ENCODE data around the gene TNFRSF21.
"Not testable (repeated sequence)": the region's sequence is repeated elsewhere in the genome, so short reads cannot be mapped to it uniquely, and the experiment has no call there.

TNFRSF21 gene

GRCh38 chr6:47323321-47323720 is 13.6 kb upstream of the TNFRSF21 start:
- no peak for DNase-seq (ENCODE audit: low read depth in 1 of 2, low spot score in 1 of 2)

DNA sequence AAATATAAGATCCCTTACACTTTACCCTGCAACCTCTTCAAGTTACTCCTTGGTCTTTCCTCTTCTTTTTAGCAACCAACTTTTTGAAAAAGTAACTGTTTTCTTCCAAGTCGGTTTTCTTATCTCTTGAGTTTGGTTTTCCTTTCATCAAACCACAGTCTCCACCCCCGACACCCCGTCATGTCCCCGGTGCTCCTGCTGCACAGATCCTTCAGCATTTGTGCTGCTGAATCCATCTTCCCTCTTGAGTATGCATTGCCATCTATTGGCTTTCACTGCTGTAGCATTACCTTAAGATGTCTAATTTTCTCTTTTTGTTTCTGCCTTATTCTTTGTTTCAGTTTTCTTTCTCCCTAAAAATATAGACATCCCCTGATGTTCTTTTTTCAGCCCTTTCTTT is 11.9 kb upstream of the TNFRSF21 start:
- DNase-seq (ENCODE audit: low read depth in 1 of 2, low spot score in 1 of 2) = no peak

DNA sequence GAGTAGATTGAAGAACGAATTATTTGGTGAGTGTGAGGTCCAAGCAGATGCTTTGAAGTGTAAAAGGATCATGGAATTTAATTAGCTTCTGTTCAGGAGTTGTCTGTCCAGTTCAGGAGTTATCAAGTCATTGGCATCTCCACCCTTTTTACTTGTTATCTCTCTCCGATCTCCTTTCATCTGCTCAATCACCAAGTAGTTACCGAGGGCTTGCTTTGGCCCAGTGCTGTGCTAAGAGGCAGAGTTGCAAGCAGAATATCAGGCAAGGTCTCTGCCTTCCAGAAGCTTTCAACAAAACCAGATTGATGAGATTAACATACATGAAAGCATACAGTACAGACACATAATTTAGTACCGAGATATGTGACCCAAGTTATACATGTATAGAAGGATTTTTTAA is 10.2 kb upstream of the TNFRSF21 start:
- DNase-seq (ENCODE audit: low read depth in 1 of 2, low spot score in 1 of 2) = no peak

DNA sequence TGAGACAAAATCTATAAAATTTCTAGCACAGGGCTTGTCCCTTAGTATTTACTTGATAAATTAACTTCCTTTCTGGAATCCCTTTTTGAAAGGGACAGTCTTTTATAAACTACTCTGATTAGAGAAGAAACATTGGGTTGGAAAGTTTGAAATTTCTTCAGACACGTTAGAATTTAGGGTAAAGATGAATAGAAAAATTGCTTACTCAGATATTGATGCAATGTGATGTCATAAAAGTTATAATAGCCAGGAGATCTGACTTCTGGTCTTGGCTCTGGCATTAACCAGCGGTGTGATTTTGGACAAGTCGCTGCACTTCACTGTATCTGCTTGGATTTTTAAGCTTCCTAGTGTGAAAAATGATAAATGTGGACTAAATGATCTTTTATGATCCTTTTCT is 9.7 kb upstream of the TNFRSF21 start:
- no peak for DNase-seq (ENCODE audit: low read depth in 1 of 2, low spot score in 1 of 2)

GRCh38 chr6:47318236-47318989 is 8.7 kb upstream of the TNFRSF21 start:
- DNase-seq (ENCODE audit: low read depth in 1 of 2, low spot score in 1 of 2) = no peak

DNA sequence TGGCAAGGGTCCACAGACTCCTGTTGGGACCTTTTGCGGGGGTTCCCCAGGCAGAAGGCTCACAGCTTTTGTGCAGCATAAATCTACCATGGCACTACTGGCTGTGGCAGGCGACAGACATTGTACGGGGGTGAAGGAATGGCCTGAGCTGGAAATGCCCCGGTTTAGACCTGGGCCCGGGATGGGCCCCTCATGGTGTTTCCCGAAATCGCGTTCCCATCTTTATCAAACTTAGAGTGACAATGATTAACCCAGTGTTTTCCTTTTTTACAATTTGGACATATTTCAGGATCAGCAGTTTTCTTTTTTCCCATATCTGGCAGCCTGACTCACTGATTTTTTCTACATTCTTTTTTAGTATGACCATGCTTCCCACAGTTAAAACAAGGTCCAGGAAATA is 5.5 kb upstream of the TNFRSF21 start:
- DNase-seq (ENCODE audit: low read depth in 1 of 2, low spot score in 1 of 2) = not testable (repeated sequence)

DNA sequence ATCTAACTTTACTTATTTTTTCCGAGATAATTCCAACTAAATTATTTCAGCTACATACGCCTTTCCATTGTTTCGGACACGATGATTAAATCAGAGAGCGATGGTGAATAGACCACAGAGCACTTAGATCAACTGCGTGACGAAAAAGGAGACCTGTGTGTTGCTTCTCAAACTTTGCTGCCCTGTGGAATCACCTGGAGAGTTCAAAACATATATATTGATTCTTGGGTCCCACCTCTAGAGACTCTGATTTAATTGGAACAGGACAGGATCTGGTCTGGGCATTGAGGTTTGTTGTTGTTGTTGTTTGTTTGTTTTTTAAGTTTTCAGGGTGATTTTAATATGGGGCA is 401 bp upstream of the TNFRSF21 start:
- no peak for DNase-seq (ENCODE audit: low read depth in 1 of 2, low spot score in 1 of 2)

DNA sequence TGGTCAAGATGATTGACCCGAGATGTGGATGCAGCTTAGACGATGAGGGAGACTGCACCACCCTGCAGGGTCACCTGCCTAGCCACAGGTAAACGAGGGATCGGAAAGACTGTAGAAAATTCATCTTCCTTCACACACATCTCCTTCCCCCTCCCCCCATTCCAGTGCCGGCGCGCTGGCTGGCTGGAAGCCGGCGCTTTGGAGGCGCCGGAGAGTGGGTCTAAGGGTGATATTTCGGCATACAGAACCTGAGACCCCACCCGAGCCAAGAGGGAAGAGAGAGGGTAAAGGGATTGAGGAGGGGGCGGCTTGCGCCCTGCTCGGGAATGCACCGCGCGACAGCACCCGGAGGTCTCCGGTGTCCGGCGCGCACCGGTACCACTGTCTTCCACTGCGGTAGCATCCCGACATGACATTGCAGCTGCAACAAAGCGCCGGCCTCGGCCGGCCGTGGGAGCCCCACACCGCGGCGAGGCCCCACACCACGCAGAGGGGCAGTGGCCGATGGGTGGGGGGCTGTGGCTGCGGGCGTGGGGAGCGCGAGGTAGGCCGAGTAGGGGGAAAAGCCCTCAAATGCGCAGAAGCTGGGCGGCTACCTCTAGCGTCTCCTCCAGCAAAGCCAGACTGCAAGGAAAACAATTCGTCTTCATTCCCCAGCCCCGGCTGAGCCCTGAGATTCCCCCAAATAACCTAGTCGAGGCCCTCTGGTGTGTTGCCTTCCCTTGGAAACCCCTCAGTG is 984 bp downstream of the TNFRSF21 start:
- peak in 1 of 2 donors; percentile 6 for DNase-seq (ENCODE audit: low read depth in 1 of 2, low spot score in 1 of 2)

DNA sequence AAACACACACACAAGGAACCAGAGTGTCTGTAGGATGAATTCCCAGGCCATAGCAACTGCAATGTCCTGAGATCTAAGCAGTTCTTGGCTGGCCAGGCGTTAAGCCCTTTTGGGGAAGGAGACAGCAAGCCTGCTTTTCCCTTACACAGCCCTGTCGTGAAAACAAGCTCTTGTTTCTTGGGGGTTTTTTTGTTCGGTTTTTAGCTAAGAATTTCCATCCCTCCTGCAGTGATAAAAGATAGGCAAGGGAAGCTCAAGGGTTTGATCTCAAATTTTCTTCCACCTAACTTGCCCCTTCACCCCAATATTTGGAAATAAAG is 1.5 kb downstream of the TNFRSF21 start:
- no peak for DNase-seq (ENCODE audit: low read depth in 1 of 2, low spot score in 1 of 2)

DNA sequence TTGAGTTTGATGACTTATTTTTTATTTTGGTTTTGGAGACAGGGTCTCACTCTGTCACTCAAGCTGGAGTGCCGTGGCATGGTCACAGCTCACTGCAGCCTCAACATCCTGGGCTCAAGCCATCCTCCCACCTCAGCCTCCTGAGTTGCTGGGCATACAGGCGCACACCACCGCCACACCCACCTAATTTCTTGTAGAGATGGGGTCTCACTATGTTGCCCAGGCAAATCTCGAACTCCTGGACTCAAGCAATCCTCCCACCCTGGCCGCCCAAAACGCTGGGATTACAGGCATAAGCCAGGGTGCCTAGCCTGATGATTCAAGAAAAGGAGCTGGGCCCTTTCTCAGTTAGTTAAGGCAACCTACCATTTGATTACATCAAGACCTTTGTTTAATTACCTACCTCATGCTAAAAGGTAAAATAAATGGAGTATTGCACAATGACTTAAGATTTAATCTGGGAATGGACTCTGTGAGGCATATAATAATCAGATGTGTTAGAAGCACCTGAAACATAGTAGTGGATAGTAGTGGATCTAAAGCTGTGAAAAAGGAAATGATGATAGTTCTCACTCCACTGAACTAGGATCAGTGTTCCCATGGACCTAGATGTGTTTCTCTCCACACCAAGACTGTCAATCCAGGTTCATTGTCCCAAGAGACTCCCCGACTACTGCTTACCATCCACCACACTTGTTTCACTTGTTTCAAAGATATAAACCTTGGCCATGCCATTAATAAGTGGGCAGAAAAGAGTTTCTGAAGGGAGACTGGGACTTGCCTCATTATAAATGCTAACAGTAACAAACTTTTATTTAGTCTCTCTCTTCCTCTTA is 2.1 kb downstream of the TNFRSF21 start:
- DNase-seq (ENCODE audit: low read depth in 1 of 2, low spot score in 1 of 2) = no peak

DNA sequence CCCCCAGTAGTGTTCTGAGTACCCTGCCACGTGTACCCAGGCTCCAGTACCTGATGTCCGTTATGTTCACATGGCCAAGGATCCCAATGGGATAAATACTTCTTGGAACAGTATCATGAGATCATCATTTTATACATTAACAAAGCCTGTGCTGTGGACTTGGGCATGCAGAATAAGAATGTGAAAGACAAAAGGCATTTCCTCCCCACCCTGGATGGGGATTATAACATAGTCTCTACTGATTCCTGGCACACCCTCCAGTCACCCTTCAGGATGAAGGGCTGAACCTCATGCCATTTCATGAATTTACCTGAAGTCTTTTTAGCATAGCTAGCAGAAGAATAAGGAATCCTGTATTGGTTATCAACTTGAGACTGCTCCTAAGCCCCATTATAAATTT is 2.8 kb downstream of the TNFRSF21 start:
- DNase-seq (ENCODE audit: low read depth in 1 of 2, low spot score in 1 of 2) = no peak

DNA sequence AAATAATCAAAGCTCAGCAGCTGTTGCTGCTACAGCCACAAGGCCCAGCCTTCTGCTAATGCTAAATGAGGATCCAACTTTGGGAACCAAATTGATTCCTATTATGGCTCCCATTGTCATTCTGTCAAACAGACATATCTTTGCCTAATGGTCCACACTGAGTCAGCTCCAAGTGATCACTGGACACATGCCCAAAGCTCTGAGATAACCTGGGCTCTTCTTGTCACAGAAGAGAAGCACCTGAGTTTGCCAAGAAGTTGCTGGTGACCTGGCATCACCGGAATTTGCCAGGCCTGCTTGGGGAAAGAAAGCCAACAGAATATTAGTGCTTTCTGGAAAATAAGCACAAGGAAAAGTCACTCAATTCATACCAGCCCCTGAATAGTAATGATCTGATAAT is 5.8 kb downstream of the TNFRSF21 start:
- DNase-seq (ENCODE audit: low read depth in 1 of 2, low spot score in 1 of 2) = no peak

- no peak for DNase-seq (ENCODE audit: low read depth in 1 of 2, low spot score in 1 of 2)
Observed at GRCh38 chr6:47303342-47303741, 6.4 kb downstream of the TNFRSF21 start.

- no peak for DNase-seq (ENCODE audit: low read depth in 1 of 2, low spot score in 1 of 2)
Observed at GRCh38 chr6:47302043-47302442, 7.7 kb downstream of the TNFRSF21 start.

- no peak for DNase-seq (ENCODE audit: low read depth in 1 of 2, low spot score in 1 of 2)
Observed at GRCh38 chr6:47301441-47301840, 8.3 kb downstream of the TNFRSF21 start.

DNA sequence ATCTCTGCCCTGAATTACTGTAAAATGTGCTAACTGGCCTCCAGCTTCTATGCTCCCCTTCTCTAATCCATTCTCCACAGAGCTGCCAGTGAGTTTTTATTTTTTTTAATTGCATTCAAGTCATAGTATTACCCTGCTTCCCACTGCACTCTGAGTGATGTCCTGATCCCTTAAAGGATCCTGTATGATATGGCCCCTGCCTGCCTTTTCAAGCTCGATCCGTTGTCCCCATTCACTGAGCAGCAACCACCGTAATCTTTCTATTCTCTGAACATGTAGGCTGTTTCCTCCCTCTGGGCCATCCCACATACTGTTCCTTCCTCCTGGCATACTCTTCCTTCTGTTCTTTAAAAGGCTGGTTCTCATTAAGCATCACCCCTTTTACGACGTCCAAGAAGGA is 9.3 kb downstream of the TNFRSF21 start:
- no peak for DNase-seq (ENCODE audit: low read depth in 1 of 2, low spot score in 1 of 2)

DNA sequence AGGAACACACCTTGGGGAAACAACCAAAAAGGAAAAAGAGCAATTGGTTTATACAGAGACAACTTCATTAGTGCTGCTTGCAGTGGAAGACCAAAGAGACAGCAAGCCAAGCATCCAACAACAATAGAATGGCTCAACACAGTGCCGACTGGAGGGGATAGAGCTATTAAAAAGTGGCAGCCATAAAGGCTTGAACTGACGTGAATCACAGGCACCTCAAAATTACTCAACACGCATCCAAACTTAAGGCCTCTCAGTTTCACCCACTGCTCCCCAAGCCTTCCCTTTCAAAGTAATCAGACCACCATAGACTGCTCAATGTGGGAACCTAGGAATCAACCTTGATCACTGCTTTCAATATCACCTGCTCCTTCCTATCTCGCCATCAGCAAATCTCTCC is 9.7 kb downstream of the TNFRSF21 start:
- no peak for DNase-seq (ENCODE audit: low read depth in 1 of 2, low spot score in 1 of 2)

GRCh38 chr6:47298475-47298874 is 11.2 kb downstream of the TNFRSF21 start:
- DNase-seq (ENCODE audit: low read depth in 1 of 2, low spot score in 1 of 2) = no peak

DNA sequence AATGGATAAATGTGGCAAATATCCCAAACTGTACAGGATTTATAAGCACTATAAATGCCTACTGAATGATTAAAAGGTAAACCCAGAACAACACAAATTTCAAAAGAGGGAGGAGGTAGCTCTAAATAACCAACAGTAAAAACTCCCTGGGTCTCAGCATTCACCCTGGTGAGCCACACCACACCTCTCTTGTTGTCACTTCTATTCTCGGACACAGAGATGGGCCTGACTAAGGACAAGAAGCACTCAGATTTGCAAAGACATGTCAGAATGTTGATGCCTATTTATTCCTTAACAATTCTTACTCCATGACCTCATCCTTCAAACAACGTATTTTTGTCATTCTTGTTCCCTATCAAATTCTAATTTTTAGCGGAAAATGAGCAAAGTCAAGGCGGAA is 14.7 kb downstream of the TNFRSF21 start:
- no peak for DNase-seq (ENCODE audit: low read depth in 1 of 2, low spot score in 1 of 2)

DNA sequence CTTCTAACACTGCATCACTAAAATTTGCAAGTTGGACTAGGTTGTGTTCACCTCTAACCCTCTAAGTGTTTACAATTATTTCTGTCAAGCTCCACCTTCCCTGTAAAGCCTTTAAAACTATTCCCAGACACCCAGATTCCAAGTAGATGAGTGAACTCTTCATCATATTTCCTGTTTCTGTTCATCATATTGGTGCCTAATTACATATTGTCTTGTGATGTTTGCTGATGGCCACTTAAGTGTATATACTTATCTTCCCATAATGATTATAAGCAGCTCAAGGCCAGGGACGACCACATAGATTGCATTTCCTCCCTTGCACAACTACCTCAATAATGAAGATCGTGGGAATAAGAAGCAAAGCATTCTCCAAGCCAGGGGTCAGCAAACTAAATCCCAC is 16.8 kb downstream of the TNFRSF21 start:
- no peak for DNase-seq (ENCODE audit: low read depth in 1 of 2, low spot score in 1 of 2)

- DNase-seq (ENCODE audit: low read depth in 1 of 2, low spot score in 1 of 2) = no peak
Observed at GRCh38 chr6:47292027-47292426, 17.7 kb downstream of the TNFRSF21 start.
